Measurements from ENCODE around the gene OGN. TPM values are rescaled to one million over a fixed set of nuclear protein-coding genes. Genes with fewer than 3 reads are reported as not detected.

OGN gene
- polyA plus RNA-seq, 2 of the 4 experiments (the other 2 are of a cell fraction): not detected

DNA sequence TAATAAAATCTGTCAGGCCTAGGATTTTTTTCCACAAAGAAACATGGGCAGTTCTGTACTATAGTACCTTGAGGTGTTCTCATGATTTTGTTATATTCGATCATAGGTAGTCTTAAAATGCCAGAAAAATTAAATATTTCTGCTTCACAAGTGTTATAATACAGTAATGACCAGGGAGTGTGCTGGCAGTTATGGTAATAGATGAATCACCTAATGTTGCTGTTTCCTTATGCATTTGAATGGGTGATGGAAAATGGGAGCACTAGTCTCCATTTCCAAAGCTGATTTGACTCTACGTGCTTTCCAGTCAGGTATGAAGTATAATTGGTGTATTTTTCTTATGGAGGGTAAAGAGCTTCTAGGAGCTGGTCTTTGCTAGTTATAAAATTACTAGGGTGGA is 23.8 kb downstream of the OGN start:
- ChIA-PET CTCF (no interaction called here), POLR2A (no interaction called here)
- no peak for ATAC-seq
- TF ChIP-seq HDAC2 (IDR thresholded peaks at IDR 0.05): no peak
- TF ChIP-seq PHF8 (IDR thresholded peaks at IDR 0.05; ENCODE audit: borderline replicate concordance, low read depth): no peak
- TF ChIP-seq FOSL2 (IDR thresholded peaks at IDR 0.05): no peak
- TF ChIP-seq FOSL2 (CRISPR knock-in tag; IDR thresholded peaks at IDR 0.05): no peak
- no peak for TF ChIP-seq RFX5 (IDR thresholded peaks at IDR 0.05)
- TF ChIP-seq EHMT2 (IDR thresholded peaks at IDR 0.05; ENCODE audit: low read depth): no peak
- no peak for TF ChIP-seq CHD2 (IDR thresholded peaks at IDR 0.05; ENCODE audit: low read length, partially characterized antibody)
- no peak for TF ChIP-seq MAX (IDR thresholded peaks at IDR 0.05)
- no peak for TF ChIP-seq CHD4 (IDR thresholded peaks at IDR 0.05; ENCODE audit: borderline replicate concordance)
- no peak for TF ChIP-seq EHF (CRISPR knock-in tag; IDR thresholded peaks at IDR 0.05)
- Histone ChIP-seq H3K4me2 (no peak overlapping the region), H3K4me3 (no peak overlapping the region), H3K27ac (no peak overlapping the region), H3K9me3 (no peaks in the 10 kb centered on the region), H3K4me1 (peaks cover 15% of the 10 kb centered on the region; the same call in 2 of the 3 replicates)
- FAIRE-seq: no peak
- no peak for DNase-seq (ENCODE audit: low read depth in 1 of 2, low spot score in 1 of 2)
- WGBS (ENCODE audit: missing lambda C conversion rate): 92% methylated on average over 2 of the region's 2 CpGs

DNA sequence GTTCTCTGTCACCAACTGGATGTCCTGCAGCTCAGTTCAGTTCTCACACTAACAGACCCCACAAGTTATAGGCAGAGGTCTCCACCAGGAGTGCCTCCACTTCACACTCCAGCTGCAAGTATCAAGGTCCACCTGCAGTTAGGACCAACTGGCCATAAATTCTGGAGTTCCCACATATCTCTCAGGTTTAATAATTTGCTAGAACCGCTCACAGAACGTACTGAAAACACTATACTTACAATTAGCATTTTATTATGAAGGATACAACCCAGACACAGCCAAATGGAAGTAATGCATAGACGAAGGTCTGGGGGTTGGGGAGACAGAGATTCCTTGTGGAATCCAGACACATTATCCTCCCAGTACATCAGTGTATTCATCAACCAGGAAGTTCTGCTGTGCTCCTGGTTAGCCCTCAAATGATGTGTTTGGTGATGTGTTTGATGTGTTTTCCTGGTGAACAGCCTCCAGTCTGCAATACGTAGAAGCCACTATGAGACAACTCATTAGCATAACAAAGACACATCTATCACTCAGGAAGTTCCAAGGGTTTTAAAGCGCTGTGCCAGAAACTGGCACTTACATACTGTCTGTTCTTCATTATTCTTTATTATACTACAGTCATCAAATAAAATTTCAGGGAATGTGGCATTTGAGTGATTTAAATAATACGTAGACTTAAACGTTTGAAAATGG is 25.4 kb downstream of the OGN start:
- Histone ChIP-seq H3K4me1 (no peaks in the 10 kb centered on the region), H3K4me2 (no peak overlapping the region), H3K4me3 (no peak overlapping the region), H3K9me3 (no peaks in the 10 kb centered on the region), H3K27ac (no peak overlapping the region)
- POLR2A ChIA-PET: no interaction called here
- TF ChIP-seq HOXB5 (CRISPR knock-in tag; IDR thresholded peaks at IDR 0.05) (no peak), HMGXB4 (CRISPR knock-in tag; IDR thresholded peaks at IDR 0.05; ENCODE audit: borderline replicate concordance) (no peak), KDM1A (IDR thresholded peaks at IDR 0.05; ENCODE audit: low read depth) (no peak), NR3C1 (IDR thresholded peaks at IDR 0.05) (no peak), FOSB (CRISPR knock-in tag; IDR thresholded peaks at IDR 0.05) (no peak), HEYL (CRISPR knock-in tag; IDR thresholded peaks at IDR 0.05) (no peak)
- no peak for ATAC-seq
- DNase-seq (ENCODE audit: low read depth in 1 of 2, low spot score in 1 of 2): no peak
- CTCF ChIA-PET: interaction anchor here (0.6 kb wide), 1 partner anchor 387 kb away, joined by 4 read pairs; no protein-coding TSS in a partner anchor
- FAIRE-seq: no peak
- WGBS (ENCODE audit: missing lambda C conversion rate): 78% methylated on average over 7 of the region's 7 CpGs

DNA sequence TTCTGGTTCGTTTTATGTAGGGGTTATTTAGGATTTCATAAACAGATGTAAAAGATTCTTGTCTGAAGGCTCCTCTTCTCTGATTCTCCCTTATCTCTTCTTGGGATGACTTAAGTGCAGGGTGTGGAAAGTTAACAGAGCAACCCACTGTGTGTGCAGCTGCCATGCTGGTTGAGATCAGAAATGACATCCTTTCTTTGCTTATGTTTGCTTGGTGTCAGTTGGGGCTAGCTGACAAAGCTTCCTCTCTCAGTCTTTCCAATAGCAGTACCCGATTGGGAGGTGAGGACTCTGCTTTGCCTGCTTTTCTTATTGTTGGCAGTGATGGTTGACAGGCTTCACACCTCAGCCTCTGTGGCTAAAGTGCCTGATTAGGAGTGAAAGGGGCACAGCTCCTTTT is 26.5 kb downstream of the OGN start:
- ATAC-seq (no peak), DNase-seq (ENCODE audit: low read depth in 1 of 2, low spot score in 1 of 2) (no peak), FAIRE-seq (no peak)
- TF ChIP-seq RFX5 (IDR thresholded peaks at IDR 0.05): no peak
- TF ChIP-seq RNF2 (IDR thresholded peaks at IDR 0.05; ENCODE audit: borderline replicate concordance, low read depth): no peak
- no peak for TF ChIP-seq CBX8 (IDR thresholded peaks at IDR 0.05)
- TF ChIP-seq BHLHE40 (IDR thresholded peaks at IDR 0.05; ENCODE audit: low read depth, low read length): no peak
- no peak overlapping the region for H3K4me2 ChIP-seq
- no peaks in the 10 kb centered on the region for H3K9me3 ChIP-seq
- no peaks in the 10 kb centered on the region for H3K4me1 ChIP-seq
- no peak overlapping the region for H3K4me3 ChIP-seq
- ChIA-PET CTCF (interaction anchor here (0.8 kb wide), 1 partner anchor 255 kb away, joined by 3 read pairs; no protein-coding TSS in a partner anchor), POLR2A (no interaction called here)
- WGBS (ENCODE audit: missing lambda C conversion rate): 69% methylated on average over 2 of the region's 2 CpGs
- no peak overlapping the region for H3K27ac ChIP-seq

DNA sequence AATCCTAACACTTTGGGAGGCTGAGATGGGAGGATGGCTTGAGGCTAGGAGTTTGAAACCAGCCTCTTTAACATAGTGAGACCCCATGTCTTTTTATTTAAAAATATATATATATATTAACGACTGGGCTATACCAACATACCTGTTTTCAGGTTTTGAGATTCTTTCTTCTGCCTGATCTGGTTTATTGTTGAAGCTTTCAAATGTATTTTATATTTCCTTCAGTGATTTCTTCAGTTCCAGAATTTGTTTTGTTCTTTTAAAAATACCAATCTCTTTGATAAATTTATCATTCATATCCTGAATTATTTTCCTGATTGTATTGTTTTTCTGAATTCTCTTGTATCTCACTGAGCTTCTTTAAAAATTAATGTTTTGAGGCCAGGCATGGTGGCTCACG is 31.2 kb downstream of the OGN start:
- 93% methylated on average over 2 of the region's 2 CpGs for WGBS (ENCODE audit: missing lambda C conversion rate)
- TF ChIP-seq MAX (IDR thresholded peaks at IDR 0.05): no peak
- no peak for TF ChIP-seq RCOR1 (IDR thresholded peaks at IDR 0.05; ENCODE audit: low read depth, low read length)
- TF ChIP-seq EHF (CRISPR knock-in tag; IDR thresholded peaks at IDR 0.05): no peak
- TF ChIP-seq RNF2 (IDR thresholded peaks at IDR 0.05; ENCODE audit: borderline replicate concordance, low read depth): no peak
- TF ChIP-seq ZFP36 (IDR thresholded peaks at IDR 0.05; ENCODE audit: borderline replicate concordance, partially characterized antibody): no peak
- TF ChIP-seq, protein P1, sequence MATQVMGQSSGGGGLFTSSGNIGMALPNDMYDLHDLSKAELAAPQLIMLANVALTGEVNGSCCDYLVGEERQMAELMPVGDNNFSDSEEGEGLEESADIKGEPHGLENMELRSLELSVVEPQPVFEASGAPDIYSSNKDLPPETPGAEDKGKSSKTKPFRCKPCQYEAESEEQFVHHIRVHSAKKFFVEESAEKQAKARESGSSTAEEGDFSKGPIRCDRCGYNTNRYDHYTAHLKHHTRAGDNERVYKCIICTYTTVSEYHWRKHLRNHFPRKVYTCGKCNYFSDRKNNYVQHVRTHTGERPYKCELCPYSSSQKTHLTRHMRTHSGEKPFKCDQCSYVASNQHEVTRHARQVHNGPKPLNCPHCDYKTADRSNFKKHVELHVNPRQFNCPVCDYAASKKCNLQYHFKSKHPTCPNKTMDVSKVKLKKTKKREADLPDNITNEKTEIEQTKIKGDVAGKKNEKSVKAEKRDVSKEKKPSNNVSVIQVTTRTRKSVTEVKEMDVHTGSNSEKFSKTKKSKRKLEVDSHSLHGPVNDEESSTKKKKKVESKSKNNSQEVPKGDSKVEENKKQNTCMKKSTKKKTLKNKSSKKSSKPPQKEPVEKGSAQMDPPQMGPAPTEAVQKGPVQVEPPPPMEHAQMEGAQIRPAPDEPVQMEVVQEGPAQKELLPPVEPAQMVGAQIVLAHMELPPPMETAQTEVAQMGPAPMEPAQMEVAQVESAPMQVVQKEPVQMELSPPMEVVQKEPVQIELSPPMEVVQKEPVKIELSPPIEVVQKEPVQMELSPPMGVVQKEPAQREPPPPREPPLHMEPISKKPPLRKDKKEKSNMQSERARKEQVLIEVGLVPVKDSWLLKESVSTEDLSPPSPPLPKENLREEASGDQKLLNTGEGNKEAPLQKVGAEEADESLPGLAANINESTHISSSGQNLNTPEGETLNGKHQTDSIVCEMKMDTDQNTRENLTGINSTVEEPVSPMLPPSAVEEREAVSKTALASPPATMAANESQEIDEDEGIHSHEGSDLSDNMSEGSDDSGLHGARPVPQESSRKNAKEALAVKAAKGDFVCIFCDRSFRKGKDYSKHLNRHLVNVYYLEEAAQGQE (IDR thresholded peaks at IDR 0.05): no peak
- no peak for TF ChIP-seq HMGXB4 (CRISPR knock-in tag; IDR thresholded peaks at IDR 0.05; ENCODE audit: borderline replicate concordance)
- TF ChIP-seq SREBF2 (IDR thresholded peaks at IDR 0.05): no peak

More for the DNA sequence above, 31.2 kb downstream of the OGN start:
- no peak overlapping the region for H3K4me2 ChIP-seq
- no peak overlapping the region for H3K27ac ChIP-seq
- ChIA-PET POLR2A (no interaction called here), CTCF (no interaction called here)
- H3K9me3 ChIP-seq: no peaks in the 10 kb centered on the region
- H3K4me3 ChIP-seq: no peak overlapping the region
- no peak for DNase-seq (ENCODE audit: low read depth in 1 of 2, low spot score in 1 of 2)
- FAIRE-seq: no peak
- H3K4me1 ChIP-seq: no peaks in the 10 kb centered on the region
- no peak for ATAC-seq

All from A549 (cell line).